Glomerular visceral epithelial cell (primary cell): ENCODE measurements around the gene RPS6KB1.
"Not testable (repeated sequence)": the region's sequence is repeated elsewhere in the genome, so short reads cannot be mapped to it uniquely, and the experiment has no call there.

Experiments
- DNase-seq: peaks from one replicate; pipeline ENCODE4 v3.0.0-alpha.2; 2016; ENCODE audit errors: extremely low spot score

RPS6KB1 gene

DNA sequence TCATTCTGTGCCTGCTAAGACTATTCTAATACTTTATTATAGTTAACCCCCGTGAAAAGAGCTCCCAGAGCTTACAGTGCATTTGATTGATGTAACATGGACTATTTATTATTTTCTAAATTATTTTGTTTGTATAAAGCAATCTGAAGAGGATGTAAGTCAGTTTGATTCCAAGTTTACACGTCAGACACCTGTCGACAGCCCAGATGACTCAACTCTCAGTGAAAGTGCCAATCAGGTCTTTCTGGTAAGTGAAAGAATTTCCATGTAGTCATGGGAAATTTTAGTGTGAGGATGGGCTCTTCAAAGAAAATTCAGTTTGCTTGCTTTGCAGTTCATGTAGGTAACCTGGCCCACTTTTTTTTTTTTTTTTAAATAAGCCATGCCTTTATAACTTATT lies 47.8 kb downstream of the RPS6KB1 start:
- not testable (repeated sequence) for DNase-seq

DNA sequence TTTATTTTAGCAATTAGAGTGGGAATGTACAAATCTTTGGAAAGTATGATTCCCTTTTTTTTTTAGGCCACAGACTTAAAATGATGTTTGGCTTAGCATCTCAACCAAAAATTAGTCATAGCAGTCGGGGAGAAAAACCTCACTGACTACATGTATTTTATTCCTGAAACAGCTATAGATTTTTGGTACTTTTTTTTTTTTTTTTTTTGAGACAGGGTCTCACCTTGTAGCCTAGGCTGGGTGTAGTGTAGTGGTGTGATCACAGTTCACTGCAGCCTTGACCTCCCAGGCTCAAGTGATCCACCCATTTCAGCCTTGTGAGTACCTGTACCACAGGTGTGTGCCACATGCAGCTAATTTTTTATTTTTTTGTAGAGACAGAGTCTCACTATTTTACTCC lies 48.2 kb downstream of the RPS6KB1 start:
- no peak for DNase-seq

DNA sequence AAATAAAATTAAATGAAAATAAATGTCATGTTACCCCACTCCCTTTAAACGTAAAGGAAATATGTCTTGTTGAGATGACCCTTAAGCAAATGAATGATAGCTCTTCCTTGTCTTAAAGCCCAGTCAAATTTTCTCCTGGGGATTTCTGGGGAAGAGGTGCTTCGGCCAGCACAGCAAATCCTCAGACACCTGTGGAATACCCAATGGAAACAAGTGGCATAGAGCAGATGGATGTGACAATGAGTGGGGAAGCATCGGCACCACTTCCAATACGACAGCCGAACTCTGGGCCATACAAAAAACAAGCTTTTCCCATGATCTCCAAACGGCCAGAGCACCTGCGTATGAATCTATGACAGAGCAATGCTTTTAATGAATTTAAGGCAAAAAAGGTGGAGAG lies 53.5 kb downstream of the RPS6KB1 start:
- DNase-seq, result not testable (repeated sequence)

DNA sequence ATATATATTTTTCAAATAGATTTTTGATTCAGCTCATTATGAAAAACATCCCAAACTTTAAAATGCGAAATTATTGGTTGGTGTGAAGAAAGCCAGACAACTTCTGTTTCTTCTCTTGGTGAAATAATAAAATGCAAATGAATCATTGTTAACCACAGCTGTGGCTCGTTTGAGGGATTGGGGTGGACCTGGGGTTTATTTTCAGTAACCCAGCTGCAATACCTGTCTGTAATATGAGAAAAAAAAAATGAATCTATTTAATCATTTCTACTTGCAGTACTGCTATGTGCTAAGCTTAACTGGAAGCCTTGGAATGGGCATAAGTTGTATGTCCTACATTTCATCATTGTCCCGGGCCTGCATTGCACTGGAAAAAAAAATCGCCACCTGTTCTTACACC lies 54.4 kb downstream of the RPS6KB1 start:
- not testable (repeated sequence) for DNase-seq

DNA sequence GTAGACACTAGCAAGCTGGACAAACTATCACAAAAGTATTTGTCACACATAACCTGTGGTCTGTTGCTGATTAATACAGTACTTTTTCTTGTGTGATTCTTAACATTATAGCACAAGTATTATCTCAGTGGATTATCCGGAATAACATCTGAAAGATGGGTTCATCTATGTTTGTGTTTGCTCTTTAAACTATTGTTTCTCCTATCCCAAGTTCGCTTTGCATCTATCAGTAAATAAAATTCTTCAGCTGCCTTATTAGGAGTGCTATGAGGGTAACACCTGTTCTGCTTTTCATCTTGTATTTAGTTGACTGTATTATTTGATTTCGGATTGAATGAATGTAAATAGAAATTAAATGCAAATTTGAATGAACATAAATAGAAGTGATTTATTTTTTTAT lies 57.1 kb downstream of the RPS6KB1 start:
- no peak for DNase-seq

DNA sequence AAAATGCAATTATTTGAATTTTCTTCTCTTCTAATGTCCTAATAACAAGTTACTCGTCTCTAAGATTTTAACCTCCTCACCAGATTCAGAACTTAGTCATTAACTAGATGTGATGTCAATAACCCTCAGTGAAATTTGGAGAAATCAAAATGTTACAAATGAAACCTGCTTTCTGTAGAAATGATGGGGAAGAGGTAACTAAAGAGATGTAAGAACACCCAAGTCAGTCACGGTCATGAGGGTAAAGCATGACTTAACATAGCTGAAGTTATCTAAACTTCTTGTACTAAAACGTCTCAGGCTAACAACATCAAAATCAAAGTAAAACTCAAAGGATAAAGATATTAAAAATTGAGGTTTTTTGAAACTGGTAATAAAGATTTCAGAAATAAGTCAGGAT lies 61.9 kb downstream of the RPS6KB1 start:
- DNase-seq, result no peak

DNA sequence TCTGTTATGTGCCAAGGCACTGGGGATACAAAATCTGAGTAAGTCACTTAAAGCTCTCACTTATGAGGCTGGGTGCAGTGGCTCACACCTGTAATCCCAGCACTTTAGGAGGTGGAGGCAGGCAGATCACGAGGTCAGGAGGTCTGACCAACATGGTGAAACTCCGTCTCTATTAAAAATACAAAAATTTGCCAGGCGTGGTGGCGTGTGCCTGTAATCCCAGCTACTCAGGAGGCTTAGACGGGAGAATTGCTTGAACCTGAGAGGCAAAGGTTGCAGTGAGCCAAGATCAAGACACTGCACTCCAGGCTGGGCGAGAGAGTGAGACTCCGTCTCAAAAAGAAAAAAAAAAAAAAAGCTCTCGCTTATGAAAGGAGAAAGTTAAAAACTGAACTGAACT lies 66.7 kb downstream of the RPS6KB1 start:
- DNase-seq, result not testable (repeated sequence)

DNA sequence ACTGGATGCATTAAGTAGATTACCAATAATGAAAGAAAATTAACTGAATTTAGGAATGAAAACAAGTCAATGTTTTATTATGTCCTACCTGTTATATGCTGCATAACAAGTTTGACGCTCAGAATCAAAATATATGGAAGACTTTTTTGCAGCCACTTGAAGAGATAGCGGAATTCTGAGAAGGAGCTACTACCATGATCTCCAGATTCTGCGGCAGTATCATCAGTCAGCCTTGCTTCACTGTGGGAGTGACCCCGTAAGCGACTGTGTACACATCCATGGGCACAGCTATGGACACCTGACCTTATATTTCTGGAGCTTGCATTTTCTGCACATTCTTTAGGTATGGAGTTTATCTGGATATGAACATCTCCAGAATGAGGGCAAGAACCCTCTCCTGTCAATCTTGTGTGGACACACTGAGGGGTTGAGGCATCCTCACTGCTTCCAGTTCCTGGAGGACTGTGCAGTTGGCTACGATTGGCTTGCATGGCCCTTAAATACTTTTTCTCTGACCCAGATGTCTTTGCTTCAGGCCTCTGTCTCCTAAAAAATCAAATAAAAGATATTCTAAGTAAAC lies 69.9 kb downstream of the RPS6KB1 start:
- DNase-seq, result no peak

DNA sequence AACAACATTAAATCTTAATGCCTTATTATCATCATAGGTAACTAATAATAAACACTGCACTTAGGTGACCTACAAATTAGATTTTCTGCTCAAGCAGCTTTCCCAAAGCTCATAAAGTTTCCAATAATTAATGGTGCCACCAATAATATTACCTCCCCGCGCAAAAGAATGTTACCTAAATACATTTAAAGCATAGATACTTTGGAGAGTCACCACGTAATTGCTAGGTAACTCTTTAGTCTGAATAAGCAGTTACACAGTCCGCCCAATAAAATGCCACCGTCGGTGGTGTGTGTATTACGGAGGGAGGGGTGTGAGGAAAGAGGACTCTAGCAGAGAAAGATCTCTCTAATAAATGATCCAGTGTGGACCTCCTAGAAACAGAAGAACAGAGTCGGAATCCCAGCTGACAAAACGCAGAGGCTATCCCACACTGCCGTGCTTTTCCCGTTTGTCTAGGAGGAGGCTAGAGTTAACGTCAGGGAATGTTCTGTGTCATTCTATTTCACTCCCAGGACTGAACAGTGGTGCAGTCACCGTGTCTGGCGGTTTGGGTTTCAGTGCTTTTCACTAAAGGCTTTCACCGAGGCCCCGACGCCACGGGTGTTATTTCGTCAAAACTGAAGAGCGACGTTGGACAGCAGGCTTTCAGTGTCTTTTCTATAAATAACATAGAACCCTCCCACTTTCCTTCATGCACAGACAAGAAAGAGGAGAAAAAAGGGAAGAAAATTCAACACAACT lies 71.0 kb downstream of the RPS6KB1 start:
- DNase-seq, result peak; percentile 50

DNA sequence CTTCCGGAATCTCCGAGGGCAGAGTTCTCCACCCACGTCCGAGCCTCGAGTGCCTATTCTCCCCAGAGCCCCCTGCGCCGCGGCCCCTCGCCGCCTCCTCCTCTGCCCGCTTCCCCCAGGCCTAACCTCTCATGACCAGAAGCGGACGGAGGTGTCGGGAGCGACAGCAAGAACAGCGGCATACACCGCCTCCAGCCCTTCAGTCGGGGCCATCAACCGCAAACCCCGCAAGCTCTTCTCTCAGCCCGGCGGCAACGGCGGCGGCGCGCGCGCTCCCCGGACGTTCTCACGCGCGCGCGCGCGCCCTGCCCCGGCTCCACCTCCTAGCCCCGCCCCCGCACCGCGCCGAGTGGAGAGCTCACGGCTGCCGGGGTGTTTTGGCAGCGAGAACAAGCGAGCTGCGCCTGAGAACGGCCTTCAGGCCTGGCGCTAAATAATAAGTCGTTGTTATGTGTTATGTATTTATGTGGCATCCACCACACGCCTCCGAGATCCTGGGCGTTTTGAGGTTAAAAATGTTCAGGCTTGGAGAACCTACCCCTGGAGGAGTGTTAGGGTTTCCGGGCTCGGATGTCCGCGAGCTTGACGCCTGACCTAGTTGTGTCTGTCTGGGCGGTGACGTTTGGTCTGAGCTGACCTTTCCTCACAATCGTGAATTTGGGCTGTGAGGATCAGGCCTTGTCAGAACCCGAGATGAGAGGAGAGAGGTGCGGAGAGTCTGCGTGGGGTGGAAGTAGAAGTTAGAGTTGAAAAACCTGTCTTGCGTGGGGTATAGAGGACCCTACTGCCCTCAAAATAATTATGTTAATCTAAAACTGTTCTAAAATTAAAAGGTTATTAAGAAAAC lies 71.8 kb downstream of the RPS6KB1 start, which contains the start of gene RNFT1:
Gene RNFT1 (minus strand): TSS at position 259 of the 847 bp plus-strand sequence. CDS start 77 bp downstream, at position 182.
- DNase-seq, result peak; percentile 82

DNA sequence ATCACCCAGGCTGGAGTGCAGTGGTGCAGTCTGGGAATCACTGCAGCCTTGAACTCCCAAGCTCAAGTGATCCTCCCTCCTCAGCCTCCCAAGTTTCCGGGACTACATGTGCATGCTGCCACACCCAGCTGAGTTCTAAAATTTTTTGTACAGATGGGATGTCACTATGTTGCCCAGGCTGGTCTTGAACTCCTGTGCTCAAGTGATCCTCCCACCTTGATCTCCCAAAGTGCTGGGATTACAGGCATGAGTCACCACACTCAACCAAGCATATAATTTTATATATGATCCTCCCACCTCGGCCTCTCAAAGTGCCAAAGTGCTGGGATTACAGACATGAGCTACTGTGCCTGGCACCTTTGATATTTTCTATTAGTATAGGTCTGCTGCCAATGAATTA lies 78.8 kb downstream of the RPS6KB1 start:
- DNase-seq, result not testable (repeated sequence)

DNA sequence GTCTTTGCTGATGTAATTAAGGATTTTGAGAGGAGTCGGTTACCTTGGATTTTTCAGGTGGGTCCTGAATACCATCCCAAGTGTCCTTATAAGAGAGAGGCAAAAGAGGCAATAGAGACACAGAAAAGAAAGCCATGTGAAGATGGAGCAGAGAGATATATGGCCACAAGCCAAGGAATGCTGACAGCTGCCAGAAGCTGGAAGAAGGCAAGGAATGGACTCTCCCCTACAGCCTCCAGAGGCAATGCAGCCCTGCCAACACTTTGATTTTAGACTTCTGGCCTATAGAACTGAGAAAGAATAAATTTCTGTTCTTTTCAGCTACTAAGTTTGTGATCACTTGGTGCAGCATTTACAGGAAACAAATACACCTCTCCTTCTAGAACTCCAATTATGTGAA lies 79.9 kb downstream of the RPS6KB1 start:
- DNase-seq, result peak; percentile 7

DNA sequence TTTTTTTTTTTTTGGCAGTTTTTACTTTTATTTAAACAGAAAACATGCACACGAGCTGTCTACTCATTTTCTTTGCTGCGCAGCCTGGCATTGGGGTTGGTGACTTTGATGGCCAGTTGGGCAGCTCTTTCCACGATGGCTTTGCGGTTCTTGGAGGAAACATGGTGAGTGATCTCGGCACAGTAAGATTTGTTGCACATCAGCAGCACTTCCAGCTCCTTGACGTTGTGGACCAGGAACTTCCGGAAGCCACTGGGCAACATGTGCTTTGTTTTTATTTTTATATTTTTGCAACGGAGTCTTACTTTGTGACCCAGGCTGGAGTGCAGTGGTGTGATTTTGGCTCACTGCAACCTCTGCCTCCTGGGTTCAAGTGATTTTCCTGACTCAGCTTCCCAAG lies 80.6 kb downstream of the RPS6KB1 start:
- not testable (repeated sequence) for DNase-seq

DNA sequence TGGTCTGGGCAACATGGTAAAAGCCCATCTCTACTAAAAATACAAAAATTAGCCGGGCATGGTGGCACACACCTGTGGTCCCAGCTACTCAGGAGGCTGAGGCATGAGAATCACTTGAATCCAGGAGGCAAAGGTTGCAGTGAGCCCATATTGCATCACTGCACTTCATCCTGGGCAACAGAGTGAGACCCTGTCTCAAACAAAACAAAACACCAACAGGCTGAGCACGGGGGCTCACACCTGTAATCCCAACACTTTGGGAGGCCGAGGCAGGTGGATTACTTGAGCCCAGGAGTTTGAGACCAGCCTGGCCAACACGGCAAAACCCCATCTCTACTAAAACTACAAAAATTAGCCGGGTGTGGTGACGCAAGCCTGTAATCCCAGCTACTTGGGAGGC lies 82.2 kb downstream of the RPS6KB1 start:
- not testable (repeated sequence) for DNase-seq

DNA sequence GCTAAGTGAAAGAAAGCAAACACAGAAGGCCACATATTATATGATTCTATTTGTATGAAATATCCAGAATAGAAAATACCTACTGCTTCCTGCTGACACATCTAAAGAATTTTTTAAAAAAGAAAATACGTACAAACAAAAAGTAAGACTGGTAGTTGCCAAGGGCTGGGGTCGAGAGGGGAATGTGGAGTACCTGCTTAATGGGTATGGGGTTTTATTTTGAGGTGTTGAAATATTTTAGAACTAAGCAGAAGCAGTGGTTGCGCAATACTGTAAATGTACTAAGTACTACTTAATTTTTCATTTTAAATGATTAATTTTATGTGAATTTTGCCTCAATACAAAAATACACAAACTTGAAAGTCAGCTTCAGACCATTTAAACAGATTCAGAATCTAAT lies 103.7 kb downstream of the RPS6KB1 start:
- DNase-seq, result not testable (repeated sequence)
